Mesenchymal stem cell (in vitro differentiated cells and primary cell): ENCODE results near the gene BRD4.

ENCODE experiments used
- DNase-seq: peaks from one replicate; pipeline ENCODE4 v3.0.0-alpha.2; 2013
- H2AFZ ChIP-seq: one replicate; pipeline ENCODE4 v1.6.1; 2013; ENCODE audit warnings: low read depth, mild to moderate bottlenecking, control low read depth, inconsistent platforms, low read length, moderate library complexity
- H2AK5ac ChIP-seq: 2 replicates; pipeline ENCODE4 v1.6.1; 2013; ENCODE audit warnings: low read length, moderate library complexity, mild to moderate bottlenecking, inconsistent platforms; ENCODE audit not compliant: severe bottlenecking
- H2BK120ac ChIP-seq: one replicate; pipeline ENCODE4 v1.6.1; 2013; ENCODE audit warnings: low read depth, mild to moderate bottlenecking, inconsistent platforms, low read length, moderate library complexity
- H2BK12ac ChIP-seq, 2 experiments: one replicate each; pipeline ENCODE4 v1.6.1; 2013; ENCODE audit warnings: inconsistent platforms in 2 of 2, low read length in 2 of 2, mild to moderate bottlenecking in 2 of 2, moderate library complexity in 2 of 2, control low read depth in 1 of 2
- H2BK15ac ChIP-seq: one replicate; pipeline ENCODE4 v1.6.1; 2013; ENCODE audit warnings: mild to moderate bottlenecking, low read depth, inconsistent platforms; ENCODE audit not compliant: poor library complexity, severe bottlenecking
- H2BK5ac ChIP-seq: 2 replicates; pipeline ENCODE4 v1.6.1; 2013; ENCODE audit warnings: low read depth, mild to moderate bottlenecking, low read length, control low read depth, inconsistent platforms; ENCODE audit not compliant: poor library complexity, severe bottlenecking
- H3K14ac ChIP-seq, 2 experiments: one replicate each; pipeline ENCODE4 v1.6.1; 2013; ENCODE audit warnings: inconsistent platforms in 2 of 2, low read length in 2 of 2, control low read depth in 1 of 2, mild to moderate bottlenecking in 1 of 2, moderate library complexity in 1 of 2
- H3K18ac ChIP-seq, 2 experiments: one replicate each; pipeline ENCODE4 v1.6.1; 2013; ENCODE audit warnings: inconsistent platforms in 2 of 2, low read length in 2 of 2, control low read depth in 1 of 2, low read depth in 1 of 2, mild to moderate bottlenecking in 1 of 2
- H3K23ac ChIP-seq, 2 experiments: one replicate each; pipeline ENCODE4 v1.6.1; 2013; ENCODE audit warnings: inconsistent platforms in 2 of 2, low read length in 2 of 2, mild to moderate bottlenecking in 2 of 2, moderate library complexity in 2 of 2, control low read depth in 1 of 2
- H3K27ac ChIP-seq: 2 replicates; pipeline ENCODE4 v1.5.1; 2013; ENCODE audit warnings: mild to moderate bottlenecking, moderate library complexity, low read length, control low read depth, inconsistent platforms; ENCODE audit not compliant: poor library complexity, severe bottlenecking
- H3K27me3 ChIP-seq, 2 experiments: 2 replicates each; pipeline versions ENCODE4 v1.6.1 to v1.7.0; 2013; ENCODE audit warnings: low read length in 2 of 2, mild to moderate bottlenecking in 2 of 2, moderate library complexity in 2 of 2, control low read depth in 1 of 2, inconsistent platforms in 1 of 2; ENCODE audit not compliant: control insufficient read depth in 1 of 2, insufficient read depth in 1 of 2
- H3K36me3 ChIP-seq, 2 experiments: 2 replicates each; pipeline versions ENCODE4 v1.6.1 to v1.7.0; 2013; ENCODE audit warnings: low read length in 2 of 2, control low read depth in 1 of 2, inconsistent platforms in 1 of 2, low read depth in 1 of 2, mild to moderate bottlenecking in 1 of 2; ENCODE audit not compliant: insufficient read depth in 2 of 2, control insufficient read depth in 1 of 2
- H3K4ac ChIP-seq, 2 experiments: one replicate each; pipeline ENCODE4 v1.6.1; 2013; ENCODE audit warnings: inconsistent platforms in 2 of 2, low read length in 2 of 2, mild to moderate bottlenecking in 2 of 2, moderate library complexity in 2 of 2, control low read depth in 1 of 2, low read depth in 1 of 2
- H3K4me1 ChIP-seq: 2 replicates; pipeline ENCODE4 v1.6.1; 2013; ENCODE audit warnings: low read depth, low read length, control low read depth; ENCODE audit not compliant: control insufficient read depth, insufficient read depth
- H3K4me2 ChIP-seq: 2 replicates; pipeline ENCODE4 v1.6.1; 2013; ENCODE audit warnings: low read length, mild to moderate bottlenecking, inconsistent platforms; ENCODE audit not compliant: poor library complexity, severe bottlenecking
- H3K4me3 ChIP-seq, 2 experiments: 2 replicates each; pipeline versions ENCODE4 v1.5.1 to v1.7.0; 2013; ENCODE audit warnings: low read length in 2 of 2, mild to moderate bottlenecking in 2 of 2, control low read depth in 1 of 2, low read depth in 1 of 2; ENCODE audit not compliant: insufficient read depth in 1 of 2
- H3K79me1 ChIP-seq: replicated peaks from 2 replicates; pipeline ENCODE4 v1.6.1; 2013; ENCODE audit warnings: mild to moderate bottlenecking, control low read depth, low read length, inconsistent platforms; ENCODE audit not compliant: poor library complexity, severe bottlenecking
- H3K9ac ChIP-seq: 2 replicates; pipeline ENCODE4 v1.7.0; 2013; ENCODE audit warnings: mild to moderate bottlenecking, low read length, moderate library complexity
- H3K9me3 ChIP-seq: 2 replicates; pipeline ENCODE4 v1.7.0; 2013; ENCODE audit warnings: mild to moderate bottlenecking, low read length; ENCODE audit not compliant: control insufficient read depth
- H4K8ac ChIP-seq: one replicate; pipeline ENCODE4 v1.6.1; 2013; ENCODE audit warnings: inconsistent platforms, mild to moderate bottlenecking, low read length, moderate library complexity
- H4K91ac ChIP-seq: one replicate; pipeline ENCODE4 v1.6.1; 2013; ENCODE audit warnings: mild to moderate bottlenecking, low read length, inconsistent platforms
- WGBS: methylation state at CpG from one replicate; pipeline ENCODE4 v1.1.7; 2013; ENCODE audit warnings: mixed read lengths; 5-methylcytosine and 5-hydroxymethylcytosine counted together

The BRD4 gene

DNA sequence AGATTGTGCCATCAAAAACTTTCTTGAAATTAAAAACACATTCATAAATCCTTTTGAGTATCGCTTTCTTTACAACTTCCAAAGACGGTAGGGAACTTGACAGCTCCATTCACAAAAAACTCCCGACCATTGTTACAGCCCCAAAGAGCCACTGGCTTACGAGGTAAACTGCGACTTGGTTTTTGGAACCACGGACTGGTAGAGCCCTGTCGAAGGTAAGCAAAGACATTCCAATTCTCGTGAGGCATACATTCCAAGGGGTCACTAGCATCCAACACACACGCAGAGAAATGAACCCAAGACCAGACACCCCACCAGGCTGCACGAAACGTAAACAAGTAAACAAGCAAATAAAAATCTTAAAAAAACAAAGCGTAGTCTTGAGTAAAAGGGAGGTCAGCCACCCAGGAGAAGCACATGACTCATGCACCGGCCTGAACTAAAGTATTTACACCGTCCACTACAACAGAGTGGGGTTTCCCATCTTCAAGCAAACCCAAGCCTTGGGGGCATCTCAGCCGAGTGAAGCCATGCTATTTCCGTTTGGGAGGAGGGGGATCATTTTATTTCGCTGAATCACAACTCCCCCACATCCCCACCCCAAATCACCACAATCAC is 1.4 kb downstream of the BRD4 start:
- Histone ChIP-seq H3K23ac (no peak overlapping the region), H2BK5ac (peak overlapping the region; percentile 79), H3K4me3 (peak overlapping the region; percentile 97 to 100), H3K9me3 (no peaks in the 10 kb centered on the region), H2AFZ (no peak overlapping the region), H2AK5ac (peak overlapping the region; percentile 29), H3K4me2 (peak overlapping the region; percentile 95), H4K91ac (no peak overlapping the region), H3K9ac (peak overlapping the region; percentile 98), H2BK12ac (peak overlapping the region in 1 of 2 experiments; percentile 49), H4K8ac (no peak overlapping the region), H3K18ac (peak overlapping the region; percentile 96 to 97), H3K79me1 (peaks cover 12% of the 10 kb centered on the region), H3K4ac (peak overlapping the region; percentile 15 to 94), H3K36me3 (no peaks in the 10 kb centered on the region), H3K27me3 (no peaks in the 10 kb centered on the region), H3K14ac (peak overlapping the region in 1 of 2 experiments; percentile 41), H3K4me1 (peaks cover 19% of the 10 kb centered on the region), H3K27ac (peak overlapping the region; percentile 51), H2BK15ac (peak overlapping the region; percentile 82), H2BK120ac (no peak overlapping the region)
- peak; percentile 93 for DNase-seq
- WGBS = 8% methylated on average over 14 of the region's 17 CpGs

DNA sequence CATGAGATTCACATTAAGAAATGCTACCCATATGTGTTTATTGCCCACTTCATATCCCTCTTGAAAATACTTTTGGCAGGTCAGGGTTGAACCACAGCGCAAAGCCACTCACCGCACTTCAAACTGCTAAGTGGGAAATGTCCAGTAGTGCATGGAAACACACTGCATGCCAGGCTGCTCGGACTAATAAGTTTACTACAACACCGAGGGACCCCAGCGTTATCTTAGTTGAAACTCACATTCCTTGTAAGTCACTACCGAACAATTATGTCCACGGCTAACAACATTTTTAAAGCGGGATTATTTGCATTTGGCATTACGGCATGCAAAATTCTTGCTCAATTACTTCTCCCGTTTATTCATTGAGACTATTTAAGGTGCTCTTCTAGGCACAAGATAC is 4.0 kb downstream of the BRD4 start:
- Histone ChIP-seq H4K91ac (no peak overlapping the region), H3K36me3 (no peaks in the 10 kb centered on the region), H3K27me3 (no peaks in the 10 kb centered on the region), H2AK5ac (no peak overlapping the region), H3K14ac (no peak overlapping the region), H2BK12ac (no peak overlapping the region), H3K4me2 (no peak overlapping the region), H2BK15ac (no peak overlapping the region), H3K9me3 (no peaks in the 10 kb centered on the region), H2BK120ac (no peak overlapping the region), H3K18ac (no peak overlapping the region), H2AFZ (no peak overlapping the region), H4K8ac (no peak overlapping the region), H3K9ac (no peak overlapping the region), H3K27ac (no peak overlapping the region), H3K4me1 (peaks cover 27% of the 10 kb centered on the region), H2BK5ac (no peak overlapping the region), H3K4ac (no peak overlapping the region), H3K79me1 (peaks cover 2% of the 10 kb centered on the region), H3K4me3 (no peak overlapping the region), H3K23ac (no peak overlapping the region)
- 84% methylated on average over 10 of the region's 10 CpGs for WGBS
- peak; percentile 55 for DNase-seq

DNA sequence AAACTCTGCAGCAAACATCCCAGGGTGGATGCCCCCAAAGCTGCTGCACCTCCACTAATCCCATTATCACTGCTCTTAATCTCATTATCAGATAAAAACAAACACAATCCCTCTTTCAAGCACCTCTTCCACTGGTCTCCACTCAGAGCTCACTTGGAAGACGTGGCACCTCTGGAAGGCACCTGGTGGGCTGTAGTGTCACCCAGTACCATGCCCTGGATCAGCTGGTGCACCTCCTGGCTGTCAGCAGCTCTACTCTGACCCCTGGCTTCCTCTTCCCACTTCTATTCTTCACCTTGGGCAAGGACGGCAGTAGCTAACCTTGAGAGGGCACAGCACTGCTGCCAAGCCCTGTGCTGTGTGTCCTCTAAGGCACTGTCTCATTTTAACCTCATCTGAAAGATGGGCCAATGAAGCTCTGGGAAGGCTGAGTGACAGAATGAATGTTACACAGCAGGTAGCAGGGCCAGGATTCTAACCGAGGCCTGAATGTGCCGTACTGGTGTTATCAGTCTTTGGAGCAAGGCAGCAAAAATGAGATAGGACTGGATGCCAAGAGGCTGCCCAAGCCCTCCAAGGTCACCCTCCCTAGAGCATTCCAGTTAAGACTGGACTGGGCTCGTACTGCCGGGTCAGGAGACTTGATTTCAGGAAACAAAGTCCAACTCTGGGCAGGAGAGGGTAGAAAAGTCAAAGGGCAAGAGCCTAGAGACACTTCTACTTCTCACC is 7.4 kb downstream of the BRD4 start:
- Histone ChIP-seq H3K4ac (no peak overlapping the region), H3K27me3 (no peaks in the 10 kb centered on the region), H2BK5ac (no peak overlapping the region), H3K4me1 (peaks cover 27% of the 10 kb centered on the region), H3K18ac (no peak overlapping the region), H3K14ac (no peak overlapping the region), H4K8ac (no peak overlapping the region), H3K4me2 (no peak overlapping the region), H3K9me3 (no peaks in the 10 kb centered on the region), H3K79me1 (no peaks in the 10 kb centered on the region), H3K4me3 (no peak overlapping the region), H2AK5ac (no peak overlapping the region), H3K23ac (peak overlapping the region in 1 of 2 experiments; percentile 79), H3K36me3 (no peaks in the 10 kb centered on the region), H2BK15ac (no peak overlapping the region), H2AFZ (no peak overlapping the region), H2BK120ac (no peak overlapping the region), H3K27ac (peak overlapping the region; percentile 25), H2BK12ac (no peak overlapping the region), H3K9ac (peak overlapping the region; percentile 30), H4K91ac (no peak overlapping the region)
- WGBS = 73% methylated on average over 4 of the region's 6 CpGs
- no peak for DNase-seq

DNA sequence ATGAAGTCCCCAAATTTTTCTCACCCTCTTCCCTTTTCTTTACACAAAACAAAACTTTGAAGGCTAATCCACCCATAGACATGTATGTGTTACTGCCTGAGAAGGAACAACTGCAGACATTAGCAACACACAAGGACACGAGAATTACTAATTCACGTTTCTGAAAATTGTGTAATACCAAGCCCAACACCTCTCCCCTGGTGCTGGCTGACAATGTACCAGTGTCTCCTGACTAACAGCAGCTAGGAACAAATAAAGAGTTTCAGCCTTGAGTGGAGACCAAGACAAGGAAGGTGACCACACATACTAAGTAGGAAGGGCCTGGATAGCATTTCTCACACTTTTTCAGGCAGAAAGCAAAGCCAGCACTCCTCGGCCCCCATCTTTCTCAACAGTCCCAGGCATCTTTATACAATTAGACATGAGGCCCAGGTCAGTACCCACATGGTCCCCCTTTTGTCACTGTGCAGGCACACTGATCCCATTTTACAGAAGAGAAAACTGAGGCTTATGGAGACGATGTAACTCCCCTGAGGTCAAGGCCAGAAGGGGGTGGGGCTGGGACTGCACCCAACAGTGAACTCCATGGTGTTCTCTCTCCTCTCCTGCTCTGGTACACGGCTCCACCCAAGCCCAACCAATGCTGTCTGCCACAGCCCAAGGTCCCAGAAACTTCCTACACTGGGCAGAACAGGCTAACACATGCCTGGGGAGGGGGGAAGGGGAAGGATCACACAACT is 8.7 kb downstream of the BRD4 start:
- DNase-seq = peak; percentile 67

More for the DNA sequence above, 8.7 kb downstream of the BRD4 start:
- Histone ChIP-seq H2BK15ac (no peak overlapping the region), H3K79me1 (no peaks in the 10 kb centered on the region), H2AFZ (no peak overlapping the region), H3K23ac (no peak overlapping the region), H3K27me3 (no peaks in the 10 kb centered on the region), H2BK120ac (no peak overlapping the region), H3K18ac (no peak overlapping the region), H3K36me3 (no peaks in the 10 kb centered on the region), H3K4ac (no peak overlapping the region), H3K4me2 (no peak overlapping the region), H2BK5ac (no peak overlapping the region), H3K9ac (no peak overlapping the region), H3K9me3 (no peaks in the 10 kb centered on the region), H3K27ac (no peak overlapping the region), H3K4me1 (peaks cover 38% of the 10 kb centered on the region), H4K8ac (no peak overlapping the region), H2BK12ac (peak overlapping the region in 1 of 2 experiments; percentile 35), H4K91ac (no peak overlapping the region), H3K14ac (no peak overlapping the region), H3K4me3 (no peak overlapping the region), H2AK5ac (peak overlapping the region; percentile 31)
- WGBS = 70% methylated on average over 4 of the region's 5 CpGs
